Right lobe of liver (tissue), 6 donors: ENCODE data around the gene STX3. TPM values are rescaled to one million over a fixed set of nuclear protein-coding genes. Genes with fewer than 3 reads are reported as not detected.
A peak's percentile ranks its signal among the peaks of the same experiment; 100 is the strongest.

Experiments
- ATAC-seq, 4 donors: fragments of 200-7000 bp; cut with Tn5 transposase; one replicate each; pipeline ENCODE4 v1.9.1; 2020; ENCODE audit warnings: mild to moderate bottlenecking in 4 of 4, moderate library complexity in 4 of 4
- DNase-seq, 3 donors: peaks; one replicate each; pipeline ENCODE4 v3.0.0-alpha.2; 2020
- H3K27ac ChIP-seq, 3 donors: fragments of 200-600 bp; one replicate each; pipeline ENCODE4 v1.8.0; 2022
- H3K27me3 ChIP-seq, 2 donors: fragments of 200-600 bp; one replicate each; pipeline ENCODE4 v1.8.0; 2022
- H3K36me3 ChIP-seq, 4 donors: fragments of 200-600 bp; sonication (generic) in 1 of 4; one replicate each; pipeline versions ENCODE4 v1.5.1 to v1.8.0; 2017 to 2022; ENCODE audit warnings: control low read depth in 1 of 4
- H3K4me1 ChIP-seq, 4 donors: fragments of 200-600 bp; sonication (generic) in 1 of 4; one replicate each; pipeline versions ENCODE4 v1.5.1 to v1.8.0; 2017 to 2022; ENCODE audit warnings: control low read depth in 1 of 4
- H3K4me3 ChIP-seq, 3 donors: fragments of 200-600 bp; one replicate each; pipeline ENCODE4 v1.8.0; 2022
- H3K9me3 ChIP-seq, 4 donors: fragments of 200-600 bp; sonication (generic) in 1 of 4; one replicate each; pipeline versions ENCODE4 v1.5.1 to v1.8.0; 2017 to 2022; ENCODE audit warnings: control low read depth in 1 of 4
- CTCF ChIP-seq, 4 donors: fragments of 200-600 bp in 3 of 4; fragments of 450-650 bp in 1 of 4; IDR thresholded peaks; one replicate each; pipeline versions ENCODE4 v1.5.1 to v1.8.0; 2016 to 2022; ENCODE audit warnings: antibody characterized with exemption in 4 of 4, mild to moderate bottlenecking in 2 of 4
- POLR2A ChIP-seq: fragments of 450-650 bp; IDR thresholded peaks from one replicate; pipeline ENCODE4 v1.6.1; 2017; ENCODE audit warnings: antibody characterized with exemption, mild to moderate bottlenecking
- WGBS: methylation state at CpG from one replicate; pipeline ENCODE4 v1.1.6; 2018; ENCODE audit warnings: low coverage, low lambda C conversion rate; ENCODE audit not compliant: insufficient coverage; ENCODE audit errors: missing lambda C conversion rate; 5-methylcytosine and 5-hydroxymethylcytosine counted together
- intact Hi-C, 2 donors: fragments of 100-400 bp; cut with DNase I; formaldehyde crosslinking; loops; one replicate each; pipeline versions ENCODE4 v1.11.2 to v1.14.1; 2022
- long read RNA-seq: library from polyadenylated mRNA; unstranded; transcript quantifications from one replicate; pipeline ENCODE4 v2.0.0, GENCODE V29; 2019
- total RNA-seq, 6 experiments: library from RNA; depleted of rRNA in 2 of 6; stranded (reverse); fragments of >200 nt in 2 of 6; fragmentation: NEBNext Ultra II Directional in 3 of 6; extraction: Animal tissue kit (Norgen Biotek cat#: 25700) in 3 of 6; gene quantifications; one replicate each; pipeline versions ENCODE4 v1.1.0 to v1.2.4, GENCODE V29; 2016 to 2023
- donor health status: DM: no; HTN: yes; CAD: no.
- donor health status: DM: no; HTN: no; CAD: no.
- donor health status: DM: no; HTN: no; CAD: no.
- donor health status: DM: no; HTN: yes; CAD: no.
- donor health status: DM: no; HTN: yes; CAD: no.

STX3 gene
- 10 to 100 TPM in 3 of 6 experiments, 1 to 10 TPM in 3; 4.5 to 16.5 (median 8.6) TPM for total RNA-seq
- long read RNA-seq, partial matches to known transcripts: 1 of 2 reads
- long read RNA-seq, other reads (novel, unspliced or antisense): 1 of 2 reads

- Histone ChIP-seq H3K4me3 (peak within 1 kb of the TSS; percentile 84 to 88 (median 88)), H3K9me3 (no peaks in the 10 kb centered on the region), H3K27me3 (no peaks in the 10 kb centered on the region), H3K4me1 (no peaks in the 10 kb centered on the region), H3K36me3 (no peaks in the 10 kb centered on the region), H3K27ac (peak within 1 kb of the TSS; percentile 84 to 94 (median 86))
- TF ChIP-seq CTCF (IDR thresholded peaks at IDR 0.05): no peak
- peak; percentile 78 for TF ChIP-seq POLR2A
- WGBS: 2% methylated on average over 20 of the region's 80 CpGs
- DNase-seq (peak; percentile 78 to 81 (median 81)), ATAC-seq (peak; percentile 72 to 84 (median 82))
- intact Hi-C loops: loop anchor here (5.0 kb wide), 1 partner anchor 47 kb away; no protein-coding TSS in a partner anchor
Measured at GRCh38 chr11:59754859-59755700, at the start of gene STX3. STX3 (plus strand) TSS chr11:59755376; CDS start chr11:59755606, 230 bp downstream.

GRCh38 chr11:59706518-59707285 is 48.5 kb upstream of the STX3 start:
- no peak overlapping the region for H3K27ac ChIP-seq
- H3K9me3 ChIP-seq: no peaks in the 10 kb centered on the region
- no peaks in the 10 kb centered on the region for H3K36me3 ChIP-seq
- ATAC-seq: no peak
- DNase-seq: no peak
- no peaks in the 10 kb centered on the region for H3K27me3 ChIP-seq
- TF ChIP-seq POLR2A: no peak
- no peak overlapping the region for H3K4me3 ChIP-seq
- no peaks in the 10 kb centered on the region for H3K4me1 ChIP-seq
- intact Hi-C loops: no loop called here
- WGBS: 77% methylated on average over 5 of the region's 5 CpGs

- Histone ChIP-seq H3K27ac (no peak overlapping the region), H3K27me3 (no peaks in the 10 kb centered on the region), H3K36me3 (no peaks in the 10 kb centered on the region), H3K4me1 (no peaks in the 10 kb centered on the region), H3K9me3 (no peaks in the 10 kb centered on the region), H3K4me3 (no peak overlapping the region)
- ATAC-seq: no peak
- 36% methylated on average over 1 of the region's 1 CpG for WGBS
- no peak for DNase-seq
- no peak for TF ChIP-seq CTCF (IDR thresholded peaks at IDR 0.05)
- no peak for TF ChIP-seq POLR2A
- intact Hi-C loops: no loop called here
Measured at GRCh38 chr11:59707371-59707770, 47.8 kb upstream of the STX3 start.

- H3K36me3 ChIP-seq: no peaks in the 10 kb centered on the region
- no peaks in the 10 kb centered on the region for H3K4me1 ChIP-seq
- no peak for DNase-seq
- intact Hi-C loops: no loop called here
- TF ChIP-seq POLR2A (no peak), CTCF (IDR thresholded peaks at IDR 0.05) (no peak)
- no peaks in the 10 kb centered on the region for H3K27me3 ChIP-seq
- no peak overlapping the region for H3K27ac ChIP-seq
- no peak overlapping the region for H3K4me3 ChIP-seq
- H3K9me3 ChIP-seq: no peaks in the 10 kb centered on the region
- 33% methylated on average over 1 of the region's 1 CpG for WGBS
- ATAC-seq: no peak
Measured at GRCh38 chr11:59708537-59708936, 46.6 kb upstream of the STX3 start.
